Fibroblast of lung (primary cell): ENCODE data around the gene COL19A1.

ENCODE experiments used
- EZH2 ChIP-seq: IDR thresholded peaks from 2 replicates; pipeline ENCODE4 v1.5.1; 2012; ENCODE audit warnings: low read length, control low read depth, mild to moderate bottlenecking; ENCODE audit errors: missing control alignments
- TF ChIP-seq, protein P1 (sequence below), 2 donors: IDR thresholded peaks in 1 of 2; conservative IDR thresholded peaks in 1 of 2; 1 replicate in 1 of 2; 2 replicates in 1 of 2; pipeline ENCODE4 v1.5.1; 2011 to 2012; ENCODE audit warnings: low read length in 2 of 2, control low read depth in 1 of 2, inconsistent platforms in 1 of 2, low read depth in 1 of 2, mild to moderate bottlenecking in 1 of 2

- TF ChIP-seq, protein P1, sequence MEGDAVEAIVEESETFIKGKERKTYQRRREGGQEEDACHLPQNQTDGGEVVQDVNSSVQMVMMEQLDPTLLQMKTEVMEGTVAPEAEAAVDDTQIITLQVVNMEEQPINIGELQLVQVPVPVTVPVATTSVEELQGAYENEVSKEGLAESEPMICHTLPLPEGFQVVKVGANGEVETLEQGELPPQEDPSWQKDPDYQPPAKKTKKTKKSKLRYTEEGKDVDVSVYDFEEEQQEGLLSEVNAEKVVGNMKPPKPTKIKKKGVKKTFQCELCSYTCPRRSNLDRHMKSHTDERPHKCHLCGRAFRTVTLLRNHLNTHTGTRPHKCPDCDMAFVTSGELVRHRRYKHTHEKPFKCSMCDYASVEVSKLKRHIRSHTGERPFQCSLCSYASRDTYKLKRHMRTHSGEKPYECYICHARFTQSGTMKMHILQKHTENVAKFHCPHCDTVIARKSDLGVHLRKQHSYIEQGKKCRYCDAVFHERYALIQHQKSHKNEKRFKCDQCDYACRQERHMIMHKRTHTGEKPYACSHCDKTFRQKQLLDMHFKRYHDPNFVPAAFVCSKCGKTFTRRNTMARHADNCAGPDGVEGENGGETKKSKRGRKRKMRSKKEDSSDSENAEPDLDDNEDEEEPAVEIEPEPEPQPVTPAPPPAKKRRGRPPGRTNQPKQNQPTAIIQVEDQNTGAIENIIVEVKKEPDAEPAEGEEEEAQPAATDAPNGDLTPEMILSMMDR (conservative IDR thresholded peaks at IDR 0.05 in 1 of 2, IDR thresholded peaks at IDR 0.05 in 1 of 2; ENCODE audit: low read depth in 1 of 2, low read length in 2 of 2) = no peak
- TF ChIP-seq EZH2 = no peak
Observed at GRCh38 chr6:70241991-70242420, 375.6 kb downstream of the COL19A1 start.
